ENCODE results near the gene STRIP2. TPM values are rescaled to one million over a fixed set of nuclear protein-coding genes. Genes with fewer than 3 reads are reported as not detected.
"Not testable (repeated sequence)": the region's sequence is repeated elsewhere in the genome, so short reads cannot be mapped to it uniquely, and the experiment has no call there.

STRIP2 gene
- total RNA-seq, 2 donors from 2014 or later, result 51.7 to 78.4 TPM

GRCh38 chr7:129401967-129402860 lies 32.0 kb upstream of the STRIP2 start:
- Mint-ChIP-seq H3K4me3 (no peak overlapping the region), H3K27me3 (no peaks in the 10 kb centered on the region), H3K4me1 (peaks cover 7% of the 10 kb centered on the region), H3K27ac (peak overlapping the region; percentile 0), H3K36me3 (ENCODE audit: low read depth) (peaks cover 49% of the 10 kb centered on the region), H3K9me3 (no peaks in the 10 kb centered on the region)
- ATAC-seq (replicated peaks), result peak; percentile 74

GRCh38 chr7:129405527-129405926 lies 28.7 kb upstream of the STRIP2 start:
- no peaks in the 10 kb centered on the region for H3K27me3 Mint-ChIP-seq
- peak overlapping the region; percentile 58 for H3K27ac Mint-ChIP-seq
- peak overlapping the region; percentile 36 for H3K4me3 Mint-ChIP-seq
- ATAC-seq (replicated peaks), result peak; percentile 61
- H3K4me1 Mint-ChIP-seq, result peaks cover 7% of the 10 kb centered on the region
- H3K36me3 Mint-ChIP-seq (ENCODE audit: low read depth), result peaks cover 70% of the 10 kb centered on the region
- no peaks in the 10 kb centered on the region for H3K9me3 Mint-ChIP-seq

- H3K9me3 Mint-ChIP-seq; H3K4me1 Mint-ChIP-seq; ATAC-seq (replicated peaks); H3K27me3 Mint-ChIP-seq; H3K27ac Mint-ChIP-seq; H3K4me3 Mint-ChIP-seq: not testable (repeated sequence)
- peaks cover 75% of the 10 kb centered on the region for H3K36me3 Mint-ChIP-seq (ENCODE audit: low read depth)
These were observed 24.0 kb upstream of the STRIP2 start for GRCh38 chr7:129410238-129410637.

- H3K27me3 Mint-ChIP-seq, result no peaks in the 10 kb centered on the region
- peak; percentile 35 for ATAC-seq (replicated peaks)
- H3K9me3 Mint-ChIP-seq, result no peaks in the 10 kb centered on the region
- no peak overlapping the region for H3K4me3 Mint-ChIP-seq
- H3K27ac Mint-ChIP-seq, result no peak overlapping the region
- peaks cover 61% of the 10 kb centered on the region for H3K36me3 Mint-ChIP-seq (ENCODE audit: low read depth)
- no peaks in the 10 kb centered on the region for H3K4me1 Mint-ChIP-seq
These were observed 21.7 kb upstream of the STRIP2 start for GRCh38 chr7:129412501-129412900.

- Mint-ChIP-seq H3K36me3 (ENCODE audit: low read depth) (peaks cover 30% of the 10 kb centered on the region), H3K27me3 (no peaks in the 10 kb centered on the region), H3K9me3 (no peaks in the 10 kb centered on the region), H3K27ac (no peak overlapping the region), H3K4me3 (no peak overlapping the region), H3K4me1 (no peaks in the 10 kb centered on the region)
- no peak for ATAC-seq (replicated peaks)
These were observed 17.2 kb upstream of the STRIP2 start for GRCh38 chr7:129417073-129417472.

- Mint-ChIP-seq H3K36me3 (ENCODE audit: low read depth) (peaks cover 42% of the 10 kb centered on the region), H3K4me1 (no peaks in the 10 kb centered on the region), H3K9me3 (no peaks in the 10 kb centered on the region), H3K27me3 (no peaks in the 10 kb centered on the region), H3K27ac (no peak overlapping the region), H3K4me3 (no peak overlapping the region)
- no peak for ATAC-seq (replicated peaks)
These were observed 12.4 kb upstream of the STRIP2 start for GRCh38 chr7:129421717-129422250.

GRCh38 chr7:129422727-129423126 lies 11.5 kb upstream of the STRIP2 start:
- peaks cover 49% of the 10 kb centered on the region for H3K36me3 Mint-ChIP-seq (ENCODE audit: low read depth)
- no peak for ATAC-seq (replicated peaks)
- H3K4me3 Mint-ChIP-seq, result no peak overlapping the region

GRCh38 chr7:129423700-129424410 lies 10.4 kb upstream of the STRIP2 start:
- Mint-ChIP-seq H3K27me3 (no peaks in the 10 kb centered on the region), H3K4me1 (no peaks in the 10 kb centered on the region), H3K4me3 (no peak overlapping the region), H3K36me3 (ENCODE audit: low read depth) (peaks cover 54% of the 10 kb centered on the region), H3K9me3 (no peaks in the 10 kb centered on the region), H3K27ac (peak overlapping the region; percentile 9)
- no peak for ATAC-seq (replicated peaks)

More at GRCh38 chr7:129422727-129423126, 11.5 kb upstream of the STRIP2 start:
- Mint-ChIP-seq H3K4me1 (no peaks in the 10 kb centered on the region), H3K27ac (no peak overlapping the region), H3K9me3 (no peaks in the 10 kb centered on the region), H3K27me3 (no peaks in the 10 kb centered on the region)

GRCh38 chr7:129426482-129426881 lies 7.8 kb upstream of the STRIP2 start:
- ATAC-seq (replicated peaks), result no peak
- Mint-ChIP-seq H3K27me3 (no peaks in the 10 kb centered on the region), H3K36me3 (ENCODE audit: low read depth) (peaks cover 48% of the 10 kb centered on the region), H3K9me3 (no peaks in the 10 kb centered on the region), H3K4me3 (no peak overlapping the region), H3K4me1 (no peaks in the 10 kb centered on the region), H3K27ac (no peak overlapping the region)

- Mint-ChIP-seq H3K4me3 (no peak overlapping the region), H3K4me1 (no peaks in the 10 kb centered on the region), H3K27ac (no peak overlapping the region), H3K36me3 (ENCODE audit: low read depth) (peaks cover 47% of the 10 kb centered on the region), H3K9me3 (no peaks in the 10 kb centered on the region), H3K27me3 (peaks cover 1% of the 10 kb centered on the region)
- no peak for ATAC-seq (replicated peaks)
These were observed 6.6 kb upstream of the STRIP2 start for GRCh38 chr7:129427526-129428045.

- Mint-ChIP-seq H3K27ac (no peak overlapping the region), H3K9me3 (no peaks in the 10 kb centered on the region), H3K4me1 (peaks cover 15% of the 10 kb centered on the region), H3K36me3 (ENCODE audit: low read depth) (peaks cover 44% of the 10 kb centered on the region), H3K27me3 (peaks cover 13% of the 10 kb centered on the region), H3K4me3 (peak overlapping the region; percentile 88)
- no peak for ATAC-seq (replicated peaks)
These were observed 2.2 kb upstream of the STRIP2 start for GRCh38 chr7:129431911-129432643.

GRCh38 chr7:129434675-129435318 lies 565 bp downstream of the STRIP2 start:
- H3K4me3 Mint-ChIP-seq, result peak overlapping the region; percentile 88
- no peak for ATAC-seq (replicated peaks)
- peaks cover 46% of the 10 kb centered on the region for H3K36me3 Mint-ChIP-seq (ENCODE audit: low read depth)
- H3K4me1 Mint-ChIP-seq, result peaks cover 30% of the 10 kb centered on the region
- no peaks in the 10 kb centered on the region for H3K9me3 Mint-ChIP-seq
- peaks cover 13% of the 10 kb centered on the region for H3K27me3 Mint-ChIP-seq
- peak overlapping the region; percentile 84 for H3K27ac Mint-ChIP-seq

- Mint-ChIP-seq H3K9me3 (no peaks in the 10 kb centered on the region), H3K27ac (peak overlapping the region; percentile 84), H3K36me3 (ENCODE audit: low read depth) (peaks cover 52% of the 10 kb centered on the region), H3K4me3 (peak overlapping the region; percentile 88), H3K4me1 (peaks cover 36% of the 10 kb centered on the region), H3K27me3 (peaks cover 13% of the 10 kb centered on the region)
- peak; percentile 22 for ATAC-seq (replicated peaks)
These were observed 1.2 kb downstream of the STRIP2 start for GRCh38 chr7:129435414-129435829.

All from activated T-helper 17 cell treated with anti-CD3 and anti-CD28 coated beads, Interleukin-2, amount 50 U/mL, for 72 hours (primary cell).